Ishikawa (cell line): ENCODE results near the gene RAD51B.

ENCODE experiments used
- CEBPB ChIP-seq: IDR thresholded peaks from 2 replicates; pipeline ENCODE4 v1.6.1; 2012
- CREB1 ChIP-seq: IDR thresholded peaks from 2 replicates; pipeline ENCODE4 v1.6.1; 2012; ENCODE audit warnings: low read depth
- EGR1 ChIP-seq: IDR thresholded peaks from 2 replicates; pipeline ENCODE4 v1.6.1; 2012
- EP300 ChIP-seq: IDR thresholded peaks from 2 replicates; pipeline ENCODE4 v1.6.1; 2012; ENCODE audit warnings: borderline replicate concordance
- FOXM1 ChIP-seq: IDR thresholded peaks from 2 replicates; pipeline ENCODE4 v1.6.1; 2012; ENCODE audit warnings: low read depth, borderline replicate concordance
- MAX ChIP-seq: IDR thresholded peaks from 2 replicates; pipeline ENCODE4 v1.6.1; 2012
- NFIC ChIP-seq: IDR thresholded peaks from 2 replicates; pipeline ENCODE4 v1.6.1; 2012
- RAD21 ChIP-seq: IDR thresholded peaks from 2 replicates; pipeline ENCODE4 v1.6.1; 2012; ENCODE audit warnings: low read depth
- REST ChIP-seq: IDR thresholded peaks from 2 replicates; pipeline ENCODE4 v1.6.1; 2012; ENCODE audit warnings: low read depth, mild to moderate bottlenecking
- TAF1 ChIP-seq: IDR thresholded peaks from 2 replicates; pipeline ENCODE4 v1.6.1; 2012; ENCODE audit warnings: low read depth, mild to moderate bottlenecking
- TCF12 ChIP-seq: IDR thresholded peaks from 2 replicates; pipeline ENCODE4 v1.6.1; 2012; ENCODE audit warnings: low read depth
- TEAD4 ChIP-seq: IDR thresholded peaks from 2 replicates; pipeline ENCODE4 v1.6.1; 2012
- USF1 ChIP-seq: IDR thresholded peaks from 2 replicates; pipeline ENCODE4 v1.6.1; 2012
- YY1 ChIP-seq: IDR thresholded peaks from 2 replicates; pipeline ENCODE4 v1.6.1; 2012; ENCODE audit warnings: low read depth
- ZBTB7A ChIP-seq: IDR thresholded peaks from 2 replicates; pipeline ENCODE4 v1.6.1; 2012; ENCODE audit warnings: low read depth

The RAD51B gene

GRCh38 chr14:68328509-68328908, 508.9 kb downstream of the RAD51B start:
- TF ChIP-seq CEBPB: no peak
- TF ChIP-seq NFIC: no peak
- TF ChIP-seq ZBTB7A: no peak
- no peak for TF ChIP-seq TAF1
- no peak for TF ChIP-seq USF1
- no peak for TF ChIP-seq EP300
- TF ChIP-seq RAD21: no peak
- TF ChIP-seq TCF12: no peak
- no peak for TF ChIP-seq YY1
- no peak for TF ChIP-seq TEAD4
- TF ChIP-seq CREB1: no peak
- TF ChIP-seq FOXM1: no peak
- no peak for TF ChIP-seq MAX
- TF ChIP-seq REST: no peak
- TF ChIP-seq EGR1: no peak

GRCh38 chr14:68331426-68331825, 511.8 kb downstream of the RAD51B start:
- no peak for TF ChIP-seq FOXM1
- TF ChIP-seq TEAD4: no peak
- TF ChIP-seq CREB1: no peak
- TF ChIP-seq CEBPB: no peak
- no peak for TF ChIP-seq MAX
- TF ChIP-seq REST: no peak
- no peak for TF ChIP-seq TAF1
- no peak for TF ChIP-seq ZBTB7A
- no peak for TF ChIP-seq TCF12
- no peak for TF ChIP-seq EP300
- TF ChIP-seq USF1: no peak
- TF ChIP-seq RAD21: no peak
- TF ChIP-seq EGR1: no peak
- no peak for TF ChIP-seq YY1
- no peak for TF ChIP-seq NFIC

- TF ChIP-seq RAD21: no peak
- no peak for TF ChIP-seq CEBPB
- no peak for TF ChIP-seq TEAD4
- TF ChIP-seq USF1: no peak
- no peak for TF ChIP-seq EGR1
- TF ChIP-seq EP300: no peak
- no peak for TF ChIP-seq ZBTB7A
- no peak for TF ChIP-seq REST
These were observed 512.4 kb downstream of the RAD51B start for GRCh38 chr14:68331991-68332390.

- TF ChIP-seq CEBPB: no peak
These were observed 513.7 kb downstream of the RAD51B start for GRCh38 chr14:68333262-68333661.

- TF ChIP-seq USF1 (no peak), TEAD4 (no peak), MAX (no peak), EP300 (no peak), CREB1 (no peak), REST (no peak), TCF12 (no peak)
These were observed 515.7 kb downstream of the RAD51B start for GRCh38 chr14:68335312-68335711.
